PC-3 (cell line): ENCODE measurements around the gene NUMA1. TPM values are rescaled to one million over a fixed set of nuclear protein-coding genes. Genes with fewer than 3 reads are reported as not detected.

Source experiments
- ATAC-seq: fragments of 200-7000 bp; cut with Tn5 transposase; 2 replicates; pipeline ENCODE4 v1.9.1; 2020; ENCODE audit warnings: mild to moderate bottlenecking, moderate library complexity
- BruUV-seq: library from RNA; stranded (reverse); fragments of 400-500 nt; replicated peaks from 2 replicates; lab custom pipeline; 2021; lab: Mats Ljungman, UMichigan
- CTCF ChIA-PET: fragments of 300-600 bp; sonication (Branson Sonifier 250); formaldehyde crosslinking; loops from one replicate; lab custom pipeline; 2022; ENCODE audit warnings: antibody characterized with exemption; lab: Charles Lee
- POLR2A ChIA-PET: fragments of 300-600 bp; sonication (Branson Sonifier 250); formaldehyde crosslinking; loops from one replicate; lab custom pipeline; 2022; ENCODE audit warnings: antibody characterized with exemption; ENCODE audit not compliant: unreplicated experiment; lab: Charles Lee
- DNase-seq: peaks from one replicate; pipeline ENCODE4 v3.0.0-alpha.2; 2015
- H2AFZ ChIP-seq: fragments of 300-600 bp; sonication (generic); 2 replicates; pipeline ENCODE4 v1.6.0; 2016; ENCODE audit warnings: antibody characterized with exemption, low read length
- H3F3A ChIP-seq: fragments of 300-600 bp; sonication (generic); one replicate; pipeline ENCODE4 v1.6.0; 2017; ENCODE audit warnings: antibody characterized with exemption, low read length, control low read depth, mild to moderate bottlenecking; ENCODE audit not compliant: unreplicated experiment
- H3K27ac ChIP-seq: fragments of 300-600 bp; sonication (generic); 2 replicates; pipeline ENCODE4 v1.5.1; 2016; ENCODE audit warnings: mild to moderate bottlenecking, low read length
- H3K27me3 ChIP-seq: fragments of 300-600 bp; sonication (generic); 2 replicates; pipeline ENCODE4 v1.6.1; 2016; ENCODE audit warnings: low read length, mixed read lengths
- H3K36me3 ChIP-seq: fragments of 300-600 bp; sonication (generic); 2 replicates; pipeline ENCODE4 v1.6.1; 2016; ENCODE audit warnings: low read depth, mixed run types, low read length, mixed read lengths
- H3K4me1 ChIP-seq: fragments of 300-600 bp; sonication (generic); 2 replicates; pipeline ENCODE4 v1.5.1; 2016; ENCODE audit warnings: low read length; ENCODE audit not compliant: insufficient read depth
- H3K4me2 ChIP-seq: fragments of 300-600 bp; sonication (generic); 2 replicates; pipeline ENCODE4 v1.6.0; 2016; ENCODE audit warnings: low read length
- H3K4me3 ChIP-seq: fragments of 300-600 bp; sonication (generic); 2 replicates; pipeline ENCODE4 v1.5.1; 2016; ENCODE audit warnings: mild to moderate bottlenecking, low read length, mixed read lengths
- H3K79me2 ChIP-seq: fragments of 300-600 bp; sonication (generic); 2 replicates; pipeline ENCODE4 v1.6.1; 2017; ENCODE audit warnings: low read length, mixed read lengths
- H3K9ac ChIP-seq: fragments of 300-600 bp; sonication (generic); 2 replicates; pipeline ENCODE4 v1.6.0; 2016; ENCODE audit warnings: mild to moderate bottlenecking, low read length
- H3K9me2 ChIP-seq: fragments of 300-600 bp; sonication (generic); replicated peaks from 2 replicates; pipeline ENCODE4 v1.6.1; 2016; ENCODE audit warnings: mixed run types, low read length, mixed read lengths
- H3K9me3 ChIP-seq: fragments of 300-600 bp; sonication (generic); 2 replicates; pipeline ENCODE4 v1.6.1; 2016; ENCODE audit warnings: low read length, mixed read lengths
- H4K20me1 ChIP-seq: fragments of 300-600 bp; sonication (generic); 2 replicates; pipeline ENCODE4 v1.6.1; 2016; ENCODE audit warnings: low read length, mixed read lengths
- EZH2 ChIP-seq: fragments of 300-600 bp; sonication (generic); IDR thresholded peaks from one replicate; pipeline ENCODE4 v1.6.1; 2017; ENCODE audit warnings: antibody characterized with exemption, mild to moderate bottlenecking, low read length; ENCODE audit not compliant: unreplicated experiment
- EZH2phosphoT487 ChIP-seq: fragments of 300-600 bp; sonication (generic); IDR thresholded peaks from 2 replicates; pipeline ENCODE4 v1.6.1; 2018; ENCODE audit warnings: mild to moderate bottlenecking, antibody characterized with exemption, low read length, borderline replicate concordance
- intact Hi-C: fragments of 100-400 bp; cut with micrococcal nuclease; formaldehyde crosslinking; loops from 2 replicates; pipeline ENCODE4 v1.9.0; 2023
- total RNA-seq: library from RNA; depleted of rRNA; stranded (reverse); fragments of >200 nt; gene quantifications from 2 replicates; pipeline ENCODE4 v1.2.3, GENCODE V29; 2014
- TF ChIP-seq, protein P1 (sequence below): fragments of 300-600 bp; sonication (generic); conservative IDR thresholded peaks from 2 replicates; pipeline ENCODE4 v1.5.1; 2017; ENCODE audit warnings: antibody characterized with exemption, low read depth, mild to moderate bottlenecking, low read length

Gene NUMA1
- total RNA-seq, 1 experiment from 2014 or later = 145 TPM

DNA sequence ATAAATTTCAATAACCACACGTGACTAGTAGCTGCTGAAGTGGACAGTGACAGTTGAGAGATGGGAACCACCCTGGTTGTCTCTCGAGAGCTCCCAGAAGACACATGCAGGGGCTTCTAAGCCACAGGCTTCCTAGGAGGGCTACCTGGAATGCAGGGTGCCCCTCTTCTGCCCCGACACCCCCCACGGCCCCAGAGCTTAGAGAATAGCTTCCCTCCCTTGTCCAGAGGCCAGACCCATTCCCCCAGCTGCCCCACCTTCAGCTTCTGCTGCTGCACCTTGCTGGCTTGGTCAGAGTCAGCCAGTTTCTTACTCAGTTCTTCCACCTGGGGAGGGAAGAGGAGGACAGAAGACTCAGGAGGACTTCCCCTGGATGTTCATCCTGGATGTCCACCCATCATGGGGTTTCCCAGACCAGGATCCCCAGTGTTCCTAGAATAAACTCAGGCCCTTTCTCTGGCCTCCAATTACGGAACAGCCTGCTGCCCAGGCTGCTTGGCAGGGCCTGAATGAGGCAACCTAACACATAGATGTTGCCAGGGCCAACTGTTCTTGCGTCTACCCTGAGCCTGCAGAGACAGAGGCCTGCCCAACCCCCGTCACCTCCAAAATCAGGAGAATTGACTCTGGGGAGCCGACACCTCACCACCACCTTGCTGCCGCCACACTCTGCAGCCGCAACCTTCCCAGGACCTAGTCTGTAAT lies 69.7 kb downstream of the NUMA1 start:
- DNase-seq = no peak
- Histone ChIP-seq H3K36me3 (peaks cover 83% of the 10 kb centered on the region), H3K9ac (no peak overlapping the region), H3K79me2 (no peaks in the 10 kb centered on the region), H3K27me3 (no peaks in the 10 kb centered on the region), H3K4me2 (no peak overlapping the region), H3K9me3 (no peaks in the 10 kb centered on the region), H3F3A (no peaks in the 10 kb centered on the region), H3K4me3 (no peak overlapping the region), H3K27ac (no peak overlapping the region), H3K9me2 (no peaks in the 10 kb centered on the region), H3K4me1 (no peaks in the 10 kb centered on the region), H2AFZ (no peak overlapping the region), H4K20me1 (no peaks in the 10 kb centered on the region; the same call in none of the 2 replicates)
- ATAC-seq = no peak
- POLR2A ChIA-PET = interaction anchor here (0.6 kb wide), 1 partner anchor 1782 kb away, joined by 5 read pairs; no protein-coding TSS in a partner anchor
- no TSS peak for BruUV-seq
- CTCF ChIA-PET = no interaction called here
- no peak for TF ChIP-seq EZH2phosphoT487
- TF ChIP-seq, protein P1, sequence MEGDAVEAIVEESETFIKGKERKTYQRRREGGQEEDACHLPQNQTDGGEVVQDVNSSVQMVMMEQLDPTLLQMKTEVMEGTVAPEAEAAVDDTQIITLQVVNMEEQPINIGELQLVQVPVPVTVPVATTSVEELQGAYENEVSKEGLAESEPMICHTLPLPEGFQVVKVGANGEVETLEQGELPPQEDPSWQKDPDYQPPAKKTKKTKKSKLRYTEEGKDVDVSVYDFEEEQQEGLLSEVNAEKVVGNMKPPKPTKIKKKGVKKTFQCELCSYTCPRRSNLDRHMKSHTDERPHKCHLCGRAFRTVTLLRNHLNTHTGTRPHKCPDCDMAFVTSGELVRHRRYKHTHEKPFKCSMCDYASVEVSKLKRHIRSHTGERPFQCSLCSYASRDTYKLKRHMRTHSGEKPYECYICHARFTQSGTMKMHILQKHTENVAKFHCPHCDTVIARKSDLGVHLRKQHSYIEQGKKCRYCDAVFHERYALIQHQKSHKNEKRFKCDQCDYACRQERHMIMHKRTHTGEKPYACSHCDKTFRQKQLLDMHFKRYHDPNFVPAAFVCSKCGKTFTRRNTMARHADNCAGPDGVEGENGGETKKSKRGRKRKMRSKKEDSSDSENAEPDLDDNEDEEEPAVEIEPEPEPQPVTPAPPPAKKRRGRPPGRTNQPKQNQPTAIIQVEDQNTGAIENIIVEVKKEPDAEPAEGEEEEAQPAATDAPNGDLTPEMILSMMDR = no peak
- no peak for TF ChIP-seq EZH2
- intact Hi-C loops = no loop called here

DNA sequence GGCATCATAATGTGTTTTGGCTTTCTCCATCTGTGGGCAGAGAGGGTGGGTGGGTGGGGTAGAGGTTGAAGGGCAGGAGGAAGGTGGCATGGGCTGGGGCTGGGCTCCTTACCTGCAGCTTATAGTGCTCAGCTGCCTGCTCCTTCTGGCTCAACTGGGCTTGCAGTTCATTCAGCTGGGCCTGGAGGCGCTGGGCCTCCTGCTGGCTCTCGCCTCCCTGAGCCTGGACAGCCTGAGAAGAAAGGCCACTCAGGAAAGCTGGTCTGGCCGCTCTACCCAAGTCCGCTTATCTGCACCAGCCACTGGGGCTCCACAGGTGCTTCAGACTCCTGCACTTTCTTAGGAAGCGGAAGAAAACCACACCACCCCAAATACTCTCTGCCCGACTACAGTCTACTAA lies 71.2 kb downstream of the NUMA1 start:
- Histone ChIP-seq H3K9me2 (no peaks in the 10 kb centered on the region), H3K27ac (no peak overlapping the region), H4K20me1 (peaks cover 5% of the 10 kb centered on the region), H3K27me3 (no peaks in the 10 kb centered on the region), H2AFZ (no peak overlapping the region), H3K4me2 (no peak overlapping the region), H3K36me3 (peaks cover 83% of the 10 kb centered on the region), H3K4me1 (no peaks in the 10 kb centered on the region), H3K4me3 (no peak overlapping the region), H3K79me2 (no peaks in the 10 kb centered on the region), H3K9ac (no peak overlapping the region), H3F3A (peaks cover 6% of the 10 kb centered on the region), H3K9me3 (no peaks in the 10 kb centered on the region)
- no peak for TF ChIP-seq EZH2phosphoT487
- no peak for TF ChIP-seq EZH2
- TF ChIP-seq, protein P1 = no peak
- intact Hi-C loops = no loop called here
- BruUV-seq = no TSS peak
- POLR2A ChIA-PET = no interaction called here
- ATAC-seq (no peak), DNase-seq (no peak)
- CTCF ChIA-PET = no interaction called here

DNA sequence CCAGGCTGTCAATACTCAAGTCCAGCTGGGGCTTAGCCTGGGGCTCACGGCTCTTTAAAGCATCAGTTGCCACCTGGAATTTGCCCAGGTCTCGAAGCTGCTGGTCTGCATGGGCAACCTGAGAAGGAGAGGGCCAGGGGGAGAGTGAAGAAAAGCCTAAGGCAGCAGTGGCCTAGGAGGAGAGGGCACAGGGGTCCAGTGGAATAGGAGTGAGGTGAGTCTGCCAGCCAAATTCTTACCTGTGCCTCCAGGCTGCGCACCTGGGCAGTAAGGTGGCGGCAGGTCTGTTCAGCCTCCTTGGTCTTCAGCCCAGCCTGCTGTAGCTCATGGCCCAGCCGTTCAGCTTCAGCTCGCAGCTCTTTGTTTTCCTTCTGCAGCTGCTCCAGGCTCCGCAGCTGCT lies 71.6 kb downstream of the NUMA1 start:
- no peaks in the 10 kb centered on the region for H3K9me3 ChIP-seq
- peaks cover 6% of the 10 kb centered on the region for H3F3A ChIP-seq
- POLR2A ChIA-PET = no interaction called here
- no peaks in the 10 kb centered on the region for H3K9me2 ChIP-seq
- no peaks in the 10 kb centered on the region for H3K79me2 ChIP-seq
- no peak overlapping the region for H3K9ac ChIP-seq
- peaks cover 5% of the 10 kb centered on the region for H4K20me1 ChIP-seq
- no peak overlapping the region for H3K27ac ChIP-seq
- peaks cover 83% of the 10 kb centered on the region for H3K36me3 ChIP-seq
- BruUV-seq = no TSS peak
- TF ChIP-seq EZH2 (no peak), EZH2phosphoT487 (no peak)
- TF ChIP-seq, protein P1 = no peak
- no peaks in the 10 kb centered on the region for H3K4me1 ChIP-seq
- H3K27me3 ChIP-seq = no peaks in the 10 kb centered on the region
- intact Hi-C loops = no loop called here
- no peak overlapping the region for H2AFZ ChIP-seq
- H3K4me2 ChIP-seq = no peak overlapping the region
- CTCF ChIA-PET = no interaction called here
- ATAC-seq (no peak), DNase-seq (no peak)
- H3K4me3 ChIP-seq = no peak overlapping the region
